ENCODE results near the gene BICDL1. TPM values are rescaled to one million over a fixed set of nuclear protein-coding genes. Genes with fewer than 3 reads are reported as not detected.
"Not testable (repeated sequence)": the region's sequence is repeated elsewhere in the genome, so short reads cannot be mapped to it uniquely, and the experiment has no call there.

BICDL1 gene
- total RNA-seq, 6 donors from 2014 or later: 10.5 to 21.0 (median 15.9) TPM

- H3K9me3 ChIP-seq: no peaks in the 10 kb centered on the region
- no peak for TF ChIP-seq EP300 (IDR thresholded peaks at IDR 0.05)
- no peak overlapping the region for H3K27ac ChIP-seq
- no peaks in the 10 kb centered on the region for H3K36me3 ChIP-seq
- no peak overlapping the region for H3K4me3 ChIP-seq
- no peaks in the 10 kb centered on the region for H3K27me3 ChIP-seq
- DNase-seq (no peak), ATAC-seq (ENCODE audit: low FRiP score in 2 of 2) (no peak)
- no peaks in the 10 kb centered on the region for H3K4me1 ChIP-seq
- 86 to 88% methylated on average over 2 of the region's 2 CpGs for WGBS, 2 donors
These were observed 48.8 kb downstream of the BICDL1 start for GRCh38 chr12:120037851-120038250.

GRCh38 chr12:120039711-120040110 is 50.7 kb downstream of the BICDL1 start:
- ATAC-seq (ENCODE audit: low FRiP score in 2 of 2) (no peak), DNase-seq (no peak)
- no peaks in the 10 kb centered on the region for H3K9me3 ChIP-seq
- H3K4me3 ChIP-seq: no peak overlapping the region
- no peaks in the 10 kb centered on the region for H3K27me3 ChIP-seq
- no peaks in the 10 kb centered on the region for H3K4me1 ChIP-seq
- no peaks in the 10 kb centered on the region for H3K36me3 ChIP-seq
- TF ChIP-seq POLR2A (IDR thresholded peaks at IDR 0.05) (no peak), EP300 (IDR thresholded peaks at IDR 0.05) (no peak), CTCF (IDR thresholded peaks at IDR 0.05) (no peak)
- WGBS, 2 donors: 81 to 85% methylated on average over 3 of the region's 3 CpGs
- H3K27ac ChIP-seq: no peak overlapping the region

- TF ChIP-seq CTCF (IDR thresholded peaks at IDR 0.05): no peak
- no peak for TF ChIP-seq POLR2AphosphoS5 (IDR thresholded peaks at IDR 0.05)
- no peak for TF ChIP-seq POLR2A (IDR thresholded peaks at IDR 0.05)
- TF ChIP-seq EP300 (IDR thresholded peaks at IDR 0.05): no peak
- no peaks in the 10 kb centered on the region for H3K36me3 ChIP-seq
- H3K27me3 ChIP-seq: no peaks in the 10 kb centered on the region
- no peak for ATAC-seq (ENCODE audit: low FRiP score in 2 of 2)
- 61 to 68% methylated on average over 11 of the region's 11 CpGs for WGBS, 2 donors
- no peaks in the 10 kb centered on the region for H3K4me1 ChIP-seq
- no peak overlapping the region for H3K4me3 ChIP-seq
- no peaks in the 10 kb centered on the region for H3K9me3 ChIP-seq
- no peak overlapping the region for H3K27ac ChIP-seq
- DNase-seq: no peak
These were observed 52.6 kb downstream of the BICDL1 start for GRCh38 chr12:120041386-120042231.

GRCh38 chr12:120045367-120045766 is 56.3 kb downstream of the BICDL1 start:
- DNase-seq; H3K27ac ChIP-seq; H3K36me3 ChIP-seq; H3K4me1 ChIP-seq; ATAC-seq (ENCODE audit: low FRiP score in 2 of 2); H3K4me3 ChIP-seq; H3K27me3 ChIP-seq; H3K9me3 ChIP-seq: not testable (repeated sequence)
- 93 to 96% methylated on average over 3 to 4 of the region's 5 CpGs for WGBS, 2 donors

GRCh38 chr12:120047072-120047471 is 58.0 kb downstream of the BICDL1 start:
- no peaks in the 10 kb centered on the region for H3K4me1 ChIP-seq
- no peak for TF ChIP-seq POLR2A (IDR thresholded peaks at IDR 0.05)
- no peak for TF ChIP-seq CTCF (IDR thresholded peaks at IDR 0.05)
- no peak for TF ChIP-seq POLR2AphosphoS5 (IDR thresholded peaks at IDR 0.05)
- no peak for TF ChIP-seq EP300 (IDR thresholded peaks at IDR 0.05)
- no peak overlapping the region for H3K27ac ChIP-seq
- 87 to 90% methylated on average over 1 of the region's 1 CpG for WGBS, 2 donors
- H3K4me3 ChIP-seq: no peak overlapping the region
- ATAC-seq (ENCODE audit: low FRiP score in 2 of 2): no peak
- H3K27me3 ChIP-seq: no peaks in the 10 kb centered on the region
- no peaks in the 10 kb centered on the region for H3K9me3 ChIP-seq
- no peaks in the 10 kb centered on the region for H3K36me3 ChIP-seq
- DNase-seq: no peak

GRCh38 chr12:120048263-120048662 is 59.2 kb downstream of the BICDL1 start:
- no peak overlapping the region for H3K4me3 ChIP-seq

More at GRCh38 chr12:120048263-120048662, 59.2 kb downstream of the BICDL1 start:
- no peaks in the 10 kb centered on the region for H3K4me1 ChIP-seq
- DNase-seq (no peak), ATAC-seq (ENCODE audit: low FRiP score in 2 of 2) (no peak)
- no peaks in the 10 kb centered on the region for H3K27me3 ChIP-seq
- TF ChIP-seq EP300 (IDR thresholded peaks at IDR 0.05): no peak
- TF ChIP-seq POLR2AphosphoS5 (IDR thresholded peaks at IDR 0.05): no peak
- TF ChIP-seq POLR2A (IDR thresholded peaks at IDR 0.05): no peak
- TF ChIP-seq CTCF (IDR thresholded peaks at IDR 0.05): no peak
- no peaks in the 10 kb centered on the region for H3K36me3 ChIP-seq
- H3K9me3 ChIP-seq: no peaks in the 10 kb centered on the region
- no peak overlapping the region for H3K27ac ChIP-seq

All from upper lobe of left lung (tissue), 6 donors.